GM19452 (cell line): ENCODE data around the gene GPR101.

ENCODE experiments used
- ATAC-seq: cut with Tn5 transposase; IDR thresholded peaks from one replicate; pipeline ENCODE4 v1.9.1; 2021; ENCODE audit not compliant: unreplicated experiment

The GPR101 gene

GRCh38 chrX:137033774-137034507 is at the start of gene GPR101:
Gene GPR101 (minus strand): TSS chrX:137033995. CDS start chrX:137031674, 2,321 bp downstream.
- ATAC-seq: no peak

- no peak for ATAC-seq
These were observed 47.4 kb upstream of the GPR101 start for GRCh38 chrX:137081239-137081638.

GRCh38 chrX:137072396-137072795 is 38.6 kb upstream of the GPR101 start:
- ATAC-seq: no peak

GRCh38 chrX:137071596-137071995 is 37.8 kb upstream of the GPR101 start:
- no peak for ATAC-seq

- no peak for ATAC-seq
These were observed 33.4 kb upstream of the GPR101 start for GRCh38 chrX:137067147-137067546.

GRCh38 chrX:137062915-137063617 is 29.3 kb upstream of the GPR101 start:
- no peak for ATAC-seq

GRCh38 chrX:137058339-137059127 is 24.7 kb upstream of the GPR101 start:
- no peak for ATAC-seq

GRCh38 chrX:137052643-137053235 is 18.9 kb upstream of the GPR101 start:
- peak; percentile 15 for ATAC-seq

- peak; percentile 97 for ATAC-seq
These were observed 18.3 kb upstream of the GPR101 start for GRCh38 chrX:137051978-137052642.

- ATAC-seq: no peak
These were observed 11.1 kb upstream of the GPR101 start for GRCh38 chrX:137044893-137045292.

GRCh38 chrX:137043736-137044135 is 9.9 kb upstream of the GPR101 start:
- no peak for ATAC-seq

- ATAC-seq: no peak
These were observed 7.5 kb upstream of the GPR101 start for GRCh38 chrX:137041329-137041728.

- no peak for ATAC-seq
These were observed 6.5 kb upstream of the GPR101 start for GRCh38 chrX:137040113-137040794.

GRCh38 chrX:137034508-137034872 is 695 bp upstream of the GPR101 start:
- no peak for ATAC-seq

- no peak for ATAC-seq
These were observed 688 bp downstream of the GPR101 start for GRCh38 chrX:137032841-137033773.

GRCh38 chrX:137032341-137032694 is 1.5 kb downstream of the GPR101 start:
- peak; percentile 30 for ATAC-seq

- peak; percentile 82 for ATAC-seq
These were observed 2.1 kb downstream of the GPR101 start for GRCh38 chrX:137031517-137032340.

- ATAC-seq: no peak
These were observed 2.8 kb downstream of the GPR101 start for GRCh38 chrX:137031039-137031438.
